SK-N-SH treated with all-trans-retinoic acid at 6 μM for 48 hours (cell line): ENCODE measurements around the gene ZEB1.

Experiments used
- ATAC-seq: fragments of 200-7000 bp; cut with Tn5 transposase; 3 replicates; pipeline ENCODE4 v1.9.1; 2020; ENCODE audit warnings: mild to moderate bottlenecking, moderate library complexity
- ARNTL ChIP-seq: fragments of 450-650 bp; formaldehyde crosslinking; IDR thresholded peaks from 2 replicates; pipeline ENCODE4 v1.5.0; 2020; ENCODE audit warnings: low read depth, mild to moderate bottlenecking, moderate library complexity, borderline replicate concordance
- CSDC2 ChIP-seq: fragments of 250-450 bp; sonication (Bioruptor Pico); IDR thresholded peaks from 2 replicates; pipeline ENCODE4 v1.5.0; 2020; ENCODE audit warnings: mild to moderate bottlenecking, moderate library complexity
- ESRRG ChIP-seq: fragments of 250-450 bp; sonication (Bioruptor Pico); IDR thresholded peaks from 2 replicates; pipeline ENCODE4 v1.6.1; 2021; ENCODE audit warnings: mild to moderate bottlenecking
- GLIS3 ChIP-seq: fragments of 250-450 bp; sonication (Bioruptor Pico); IDR thresholded peaks from 2 replicates; pipeline ENCODE4 v1.5.0; 2020; ENCODE audit warnings: mild to moderate bottlenecking, moderate library complexity
- ISL1 ChIP-seq: fragments of 250-450 bp; sonication (Bioruptor Pico); IDR thresholded peaks from 2 replicates; pipeline ENCODE4 v2.1.2; 2022; ENCODE audit warnings: mild to moderate bottlenecking, moderate library complexity
- OSR1 ChIP-seq: fragments of 250-450 bp; sonication (Bioruptor Pico); IDR thresholded peaks from 2 replicates; pipeline ENCODE4 v1.8.0; 2022; ENCODE audit warnings: moderate library complexity, mild to moderate bottlenecking, inconsistent platforms
- PPARA ChIP-seq: fragments of 250-450 bp; sonication (Bioruptor Pico); IDR thresholded peaks from 2 replicates; pipeline ENCODE4 v1.5.0; 2020; ENCODE audit warnings: mild to moderate bottlenecking, borderline replicate concordance
- RARB ChIP-seq: fragments of 250-450 bp; sonication (Bioruptor Pico); IDR thresholded peaks from 2 replicates; pipeline ENCODE4 v1.8.0; 2021; ENCODE audit warnings: mild to moderate bottlenecking, moderate library complexity
- SNAI2 ChIP-seq: fragments of 250-450 bp; sonication (Bioruptor Pico); IDR thresholded peaks from 2 replicates; pipeline ENCODE4 v1.5.0; 2020; ENCODE audit warnings: mild to moderate bottlenecking, moderate library complexity
- TCF4 ChIP-seq: fragments of 250-450 bp; sonication (Bioruptor Pico); IDR thresholded peaks from 2 replicates; pipeline ENCODE4 v1.8.0; 2021; ENCODE audit warnings: mild to moderate bottlenecking, moderate library complexity, borderline replicate concordance
- TOX ChIP-seq: fragments of 250-450 bp; sonication (Bioruptor Pico); IDR thresholded peaks from 2 replicates; pipeline ENCODE4 v1.8.0; 2021; ENCODE audit warnings: mild to moderate bottlenecking, moderate library complexity, borderline replicate concordance
- ZC3H10 ChIP-seq: fragments of 250-450 bp; sonication (Bioruptor Pico); IDR thresholded peaks from 2 replicates; pipeline ENCODE4 v1.5.1; 2021; ENCODE audit warnings: mild to moderate bottlenecking, moderate library complexity
- ZFP3 ChIP-seq: fragments of 250-450 bp; sonication (Bioruptor Pico); IDR thresholded peaks from 2 replicates; pipeline ENCODE4 v1.5.0; 2020; ENCODE audit warnings: mild to moderate bottlenecking, moderate library complexity
- ZFP30 ChIP-seq: fragments of 450-650 bp; formaldehyde crosslinking; IDR thresholded peaks from 2 replicates; pipeline ENCODE4 v1.5.0; 2022; ENCODE audit warnings: mild to moderate bottlenecking, moderate library complexity
- ZNF565 ChIP-seq: fragments of 450-650 bp; formaldehyde crosslinking; conservative IDR thresholded peaks from 2 replicates; pipeline ENCODE4 v1.5.0; 2020; ENCODE audit warnings: low read depth, mild to moderate bottlenecking, moderate library complexity
- ZNF70 ChIP-seq: fragments of 450-650 bp; formaldehyde crosslinking; IDR thresholded peaks from 2 replicates; pipeline ENCODE4 v1.5.0; 2020; ENCODE audit warnings: mild to moderate bottlenecking, moderate library complexity
- ZNF8 ChIP-seq: fragments of 450-650 bp; formaldehyde crosslinking; IDR thresholded peaks from 2 replicates; pipeline ENCODE4 v1.5.0; 2020; ENCODE audit warnings: mild to moderate bottlenecking, moderate library complexity
- TF ChIP-seq, protein P1 (sequence below): fragments of 250-450 bp; sonication (Bioruptor Pico); IDR thresholded peaks from 2 replicates; pipeline ENCODE4 v1.8.0; 2021; ENCODE audit warnings: low read depth, mild to moderate bottlenecking, moderate library complexity, borderline replicate concordance
- TF ChIP-seq, protein P2 (sequence below): fragments of 250-450 bp; sonication (Bioruptor Pico); IDR thresholded peaks from 2 replicates; pipeline ENCODE4 v1.5.1; 2020; ENCODE audit warnings: low read depth, mild to moderate bottlenecking, moderate library complexity
- TF ChIP-seq, protein P3 (sequence below): fragments of 250-450 bp; sonication (Bioruptor Pico); IDR thresholded peaks from 2 replicates; pipeline ENCODE4 v1.5.1; 2021; ENCODE audit warnings: mild to moderate bottlenecking, moderate library complexity
- TF ChIP-seq, protein P4 (sequence below): fragments of 250-450 bp; sonication (Bioruptor Pico); IDR thresholded peaks from 2 replicates; pipeline ENCODE4 v1.8.0; 2020; ENCODE audit warnings: mild to moderate bottlenecking, moderate library complexity, borderline replicate concordance

Gene ZEB1

DNA sequence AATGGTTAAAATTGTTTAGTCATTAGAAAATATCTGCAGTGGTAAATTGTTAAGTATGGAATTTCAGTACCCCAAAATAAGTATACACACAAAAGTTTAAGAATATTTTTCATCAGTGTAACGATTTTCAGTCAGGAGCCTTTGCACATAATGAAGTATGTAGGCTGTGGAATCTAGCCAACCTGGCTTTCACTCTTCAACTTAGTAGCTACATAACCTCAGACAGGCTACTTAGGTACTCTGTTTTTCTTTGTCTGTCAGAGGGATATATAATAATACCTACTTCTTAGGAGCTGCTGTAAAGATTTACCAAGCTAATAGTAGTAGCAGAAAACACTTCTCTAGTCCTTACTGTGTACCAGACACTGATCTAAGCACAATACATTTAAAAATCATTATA, 137.5 kb downstream of the ZEB1 start:
- TF ChIP-seq OSR1 (CRISPR knock-in tag) = no peak
- TF ChIP-seq PPARA (CRISPR knock-in tag) = no peak
- TF ChIP-seq ZNF8 = no peak
- no peak for TF ChIP-seq CSDC2
- no peak for TF ChIP-seq GLIS3
- TF ChIP-seq ZFP3 = no peak
- TF ChIP-seq ZNF70 (CRISPR knock-in tag) = no peak
- no peak for TF ChIP-seq ZC3H10
- TF ChIP-seq ZNF565 (CRISPR knock-in tag) = no peak
- TF ChIP-seq SNAI2 = no peak
- TF ChIP-seq, protein P1, sequence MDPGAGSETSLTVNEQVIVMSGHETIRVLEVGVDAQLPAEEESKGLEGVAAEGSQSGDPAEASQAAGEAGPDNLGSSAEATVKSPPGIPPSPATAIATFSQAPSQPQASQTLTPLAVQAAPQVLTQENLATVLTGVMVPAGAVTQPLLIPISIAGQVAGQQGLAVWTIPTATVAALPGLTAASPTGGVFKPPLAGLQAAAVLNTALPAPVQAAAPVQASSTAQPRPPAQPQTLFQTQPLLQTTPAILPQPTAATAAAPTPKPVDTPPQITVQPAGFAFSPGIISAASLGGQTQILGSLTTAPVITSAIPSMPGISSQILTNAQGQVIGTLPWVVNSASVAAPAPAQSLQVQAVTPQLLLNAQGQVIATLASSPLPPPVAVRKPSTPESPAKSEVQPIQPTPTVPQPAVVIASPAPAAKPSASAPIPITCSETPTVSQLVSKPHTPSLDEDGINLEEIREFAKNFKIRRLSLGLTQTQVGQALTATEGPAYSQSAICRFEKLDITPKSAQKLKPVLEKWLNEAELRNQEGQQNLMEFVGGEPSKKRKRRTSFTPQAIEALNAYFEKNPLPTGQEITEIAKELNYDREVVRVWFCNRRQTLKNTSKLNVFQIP (CRISPR knock-in tag) = no peak
- TF ChIP-seq, protein P2, sequence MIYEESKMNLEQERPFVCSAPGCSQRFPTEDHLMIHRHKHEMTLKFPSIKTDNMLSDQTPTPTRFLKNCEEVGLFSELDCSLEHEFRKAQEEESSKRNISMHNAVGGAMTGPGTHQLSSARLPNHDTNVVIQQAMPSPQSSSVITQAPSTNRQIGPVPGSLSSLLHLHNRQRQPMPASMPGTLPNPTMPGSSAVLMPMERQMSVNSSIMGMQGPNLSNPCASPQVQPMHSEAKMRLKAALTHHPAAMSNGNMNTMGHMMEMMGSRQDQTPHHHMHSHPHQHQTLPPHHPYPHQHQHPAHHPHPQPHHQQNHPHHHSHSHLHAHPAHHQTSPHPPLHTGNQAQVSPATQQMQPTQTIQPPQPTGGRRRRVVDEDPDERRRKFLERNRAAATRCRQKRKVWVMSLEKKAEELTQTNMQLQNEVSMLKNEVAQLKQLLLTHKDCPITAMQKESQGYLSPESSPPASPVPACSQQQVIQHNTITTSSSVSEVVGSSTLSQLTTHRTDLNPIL (CRISPR knock-in tag) = no peak
- TF ChIP-seq ARNTL (CRISPR knock-in tag) = no peak
- no peak for TF ChIP-seq TCF4
- TF ChIP-seq, protein P3, sequence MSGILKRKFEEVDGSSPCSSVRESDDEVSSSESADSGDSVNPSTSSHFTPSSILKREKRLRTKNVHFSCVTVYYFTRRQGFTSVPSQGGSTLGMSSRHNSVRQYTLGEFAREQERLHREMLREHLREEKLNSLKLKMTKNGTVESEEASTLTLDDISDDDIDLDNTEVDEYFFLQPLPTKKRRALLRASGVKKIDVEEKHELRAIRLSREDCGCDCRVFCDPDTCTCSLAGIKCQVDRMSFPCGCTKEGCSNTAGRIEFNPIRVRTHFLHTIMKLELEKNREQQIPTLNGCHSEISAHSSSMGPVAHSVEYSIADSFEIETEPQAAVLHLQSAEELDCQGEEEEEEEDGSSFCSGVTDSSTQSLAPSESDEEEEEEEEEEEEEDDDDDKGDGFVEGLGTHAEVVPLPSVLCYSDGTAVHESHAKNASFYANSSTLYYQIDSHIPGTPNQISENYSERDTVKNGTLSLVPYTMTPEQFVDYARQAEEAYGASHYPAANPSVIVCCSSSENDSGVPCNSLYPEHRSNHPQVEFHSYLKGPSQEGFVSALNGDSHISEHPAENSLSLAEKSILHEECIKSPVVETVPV (CRISPR knock-in tag) = no peak
- no peak for TF ChIP-seq ISL1 (CRISPR knock-in tag)
- no peak for TF ChIP-seq RARB (CRISPR knock-in tag)
- TF ChIP-seq, protein P4, sequence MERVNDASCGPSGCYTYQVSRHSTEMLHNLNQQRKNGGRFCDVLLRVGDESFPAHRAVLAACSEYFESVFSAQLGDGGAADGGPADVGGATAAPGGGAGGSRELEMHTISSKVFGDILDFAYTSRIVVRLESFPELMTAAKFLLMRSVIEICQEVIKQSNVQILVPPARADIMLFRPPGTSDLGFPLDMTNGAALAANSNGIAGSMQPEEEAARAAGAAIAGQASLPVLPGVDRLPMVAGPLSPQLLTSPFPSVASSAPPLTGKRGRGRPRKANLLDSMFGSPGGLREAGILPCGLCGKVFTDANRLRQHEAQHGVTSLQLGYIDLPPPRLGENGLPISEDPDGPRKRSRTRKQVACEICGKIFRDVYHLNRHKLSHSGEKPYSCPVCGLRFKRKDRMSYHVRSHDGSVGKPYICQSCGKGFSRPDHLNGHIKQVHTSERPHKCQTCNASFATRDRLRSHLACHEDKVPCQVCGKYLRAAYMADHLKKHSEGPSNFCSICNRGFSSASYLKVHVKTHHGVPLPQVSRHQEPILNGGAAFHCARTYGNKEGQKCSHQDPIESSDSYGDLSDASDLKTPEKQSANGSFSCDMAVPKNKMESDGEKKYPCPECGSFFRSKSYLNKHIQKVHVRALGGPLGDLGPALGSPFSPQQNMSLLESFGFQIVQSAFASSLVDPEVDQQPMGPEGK (CRISPR knock-in tag) = no peak
- ATAC-seq = no peak

DNA sequence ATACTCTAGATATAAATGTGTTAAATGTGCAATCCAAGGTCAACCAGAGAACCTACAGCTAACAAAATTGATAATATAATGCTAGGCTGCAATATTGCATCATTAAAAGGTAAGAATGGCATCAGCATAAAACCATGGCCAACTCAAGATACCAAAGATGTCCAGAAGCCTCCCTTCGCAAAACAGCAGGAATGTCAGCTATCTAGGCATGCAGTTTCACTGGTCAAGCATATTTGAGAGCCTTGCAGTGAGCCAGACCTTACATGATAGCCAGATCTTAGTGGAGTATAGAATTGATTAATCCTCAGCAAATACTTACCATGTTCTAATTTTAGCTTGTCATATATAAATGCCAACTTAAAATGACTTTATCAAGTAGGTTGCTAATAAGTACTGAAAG, 138.8 kb downstream of the ZEB1 start:
- TF ChIP-seq TCF4 = no peak
- ATAC-seq = no peak

DNA sequence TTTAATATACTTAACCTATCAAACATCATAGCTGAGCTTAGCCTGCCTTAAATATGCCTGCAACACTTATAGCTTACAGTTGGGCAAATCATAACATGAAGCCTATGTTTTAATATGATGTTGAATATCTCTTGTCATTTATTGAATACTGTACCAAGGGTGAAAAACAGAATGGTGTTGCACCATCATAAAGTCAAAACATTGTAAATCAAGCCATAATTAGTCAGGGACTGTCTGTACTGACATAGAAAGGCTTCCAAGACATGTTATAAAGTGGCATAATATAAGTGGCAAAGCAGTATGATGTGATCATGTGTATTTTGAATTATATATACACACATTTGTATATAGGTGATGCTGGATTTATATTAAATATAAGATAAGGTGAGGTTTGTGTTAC, 140.0 kb downstream of the ZEB1 start:
- TF ChIP-seq ZFP3 (no peak), ESRRG (CRISPR knock-in tag) (no peak), ZFP30 (CRISPR knock-in tag) (no peak), TOX (CRISPR knock-in tag) (no peak), PPARA (CRISPR knock-in tag) (no peak), ZNF565 (CRISPR knock-in tag) (no peak), OSR1 (CRISPR knock-in tag) (no peak)
- TF ChIP-seq, protein P2 (CRISPR knock-in tag) = no peak
- TF ChIP-seq, protein P1 (CRISPR knock-in tag) = no peak
- TF ChIP-seq, all 23 proteins: peak for 0
- no peak for ATAC-seq
